ENCODE measurements around the gene CAMKMT.

The CAMKMT gene

DNA sequence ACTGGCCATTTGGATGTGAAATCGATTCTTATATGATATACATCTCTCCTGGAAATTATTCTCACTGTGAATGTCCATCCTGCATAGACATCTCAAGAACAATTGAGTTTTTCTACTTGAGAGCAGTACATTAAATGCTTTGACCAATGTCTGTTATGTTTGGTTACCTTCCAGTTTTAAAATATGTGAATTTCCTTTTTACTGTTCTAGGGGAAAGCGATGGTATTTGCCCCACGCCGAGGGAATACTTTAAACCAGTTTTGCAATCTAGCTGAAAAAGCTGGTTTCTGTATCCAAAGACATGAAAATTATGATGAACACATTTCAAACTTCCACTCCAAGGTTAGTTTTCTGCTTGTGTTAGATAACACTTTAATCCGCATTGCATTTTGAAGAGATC, 404.5 kb downstream of the CAMKMT start:
- in situ Hi-C loops (cut with MboI; ENCODE audit: low sequenced_read_pairs) = no loop called here

DNA sequence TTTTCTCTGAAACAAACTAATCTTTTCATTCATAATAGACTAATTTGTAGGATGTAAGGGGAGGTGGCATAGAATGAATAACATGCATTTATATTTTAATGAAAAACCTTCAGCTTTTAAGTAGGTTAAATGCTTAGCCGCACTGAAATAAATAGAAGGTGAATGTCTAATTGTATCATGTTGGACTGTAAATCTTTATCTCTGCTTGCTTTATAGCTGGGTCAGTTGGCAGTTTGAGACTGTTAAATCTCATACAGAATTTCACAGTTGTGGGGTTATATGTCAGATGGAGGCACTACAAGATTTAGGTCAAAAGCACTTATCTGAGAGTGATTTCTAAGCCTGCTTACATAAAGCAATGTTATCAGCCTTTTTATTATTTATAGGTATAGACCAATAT, 405.0 kb downstream of the CAMKMT start:
- in situ Hi-C loops (cut with MboI; ENCODE audit: low sequenced_read_pairs) = no loop called here

DNA sequence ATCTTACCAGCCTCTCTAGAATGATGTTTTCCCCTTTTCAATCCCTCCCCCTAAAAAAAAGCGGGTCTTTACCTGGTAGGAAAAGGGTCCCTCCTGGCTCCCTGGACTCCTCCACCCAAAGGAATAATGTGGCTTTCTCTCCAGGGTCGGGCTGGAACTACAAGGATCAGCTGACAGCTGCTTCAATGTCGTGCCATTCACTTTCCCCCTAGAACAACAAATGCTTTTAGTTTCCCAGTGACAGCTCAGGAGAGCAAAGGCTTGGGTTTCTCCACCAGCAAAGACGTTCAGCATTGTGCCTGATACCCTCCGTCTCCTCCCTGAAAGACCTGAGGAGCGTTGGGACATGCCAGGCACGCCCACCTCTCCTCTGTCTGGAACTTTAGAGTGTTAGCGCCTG, 405.9 kb downstream of the CAMKMT start:
- in situ Hi-C loops (cut with MboI; ENCODE audit: low sequenced_read_pairs) = no loop called here

DNA sequence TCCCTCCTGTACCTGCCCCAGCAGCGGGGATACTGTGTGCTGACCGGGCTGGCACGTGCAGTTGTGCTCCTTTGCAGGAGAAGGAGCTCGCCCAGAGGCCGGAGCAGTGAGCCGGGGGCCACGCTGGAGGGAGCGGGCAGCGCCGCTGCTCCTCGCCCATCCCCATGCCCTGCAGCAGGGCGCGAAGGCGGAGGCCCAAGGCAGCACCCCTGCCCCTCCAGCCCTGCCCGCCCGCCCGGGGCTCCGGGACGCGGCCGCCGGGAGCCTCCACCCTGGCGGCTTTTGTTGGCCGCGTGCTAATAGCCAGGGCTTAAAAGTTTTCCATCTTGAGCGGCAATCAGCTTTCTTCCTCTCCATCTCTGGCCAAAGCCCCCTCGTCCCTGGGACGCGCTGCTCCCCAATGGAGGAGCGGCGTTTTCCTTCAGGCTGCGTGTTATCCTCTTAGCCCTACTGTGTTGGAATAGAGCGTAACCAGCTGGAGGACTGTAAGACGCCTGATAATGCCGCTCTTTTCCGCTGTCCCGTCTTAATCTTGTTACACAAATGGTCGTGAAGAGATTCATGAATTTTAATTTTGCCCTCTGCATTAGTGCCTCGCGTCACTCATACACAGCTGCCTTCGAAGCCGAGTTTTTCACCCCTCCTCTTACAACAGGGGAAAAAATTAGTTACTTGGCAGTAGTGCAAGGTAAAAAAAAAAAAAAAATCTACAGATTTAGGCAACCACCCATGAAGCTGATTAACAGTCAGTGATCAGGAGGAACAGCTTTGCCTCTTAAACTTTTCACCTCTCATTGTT, 406.9 kb downstream of the CAMKMT start:
- in situ Hi-C loops (cut with MboI; ENCODE audit: low sequenced_read_pairs) = no loop called here

DNA sequence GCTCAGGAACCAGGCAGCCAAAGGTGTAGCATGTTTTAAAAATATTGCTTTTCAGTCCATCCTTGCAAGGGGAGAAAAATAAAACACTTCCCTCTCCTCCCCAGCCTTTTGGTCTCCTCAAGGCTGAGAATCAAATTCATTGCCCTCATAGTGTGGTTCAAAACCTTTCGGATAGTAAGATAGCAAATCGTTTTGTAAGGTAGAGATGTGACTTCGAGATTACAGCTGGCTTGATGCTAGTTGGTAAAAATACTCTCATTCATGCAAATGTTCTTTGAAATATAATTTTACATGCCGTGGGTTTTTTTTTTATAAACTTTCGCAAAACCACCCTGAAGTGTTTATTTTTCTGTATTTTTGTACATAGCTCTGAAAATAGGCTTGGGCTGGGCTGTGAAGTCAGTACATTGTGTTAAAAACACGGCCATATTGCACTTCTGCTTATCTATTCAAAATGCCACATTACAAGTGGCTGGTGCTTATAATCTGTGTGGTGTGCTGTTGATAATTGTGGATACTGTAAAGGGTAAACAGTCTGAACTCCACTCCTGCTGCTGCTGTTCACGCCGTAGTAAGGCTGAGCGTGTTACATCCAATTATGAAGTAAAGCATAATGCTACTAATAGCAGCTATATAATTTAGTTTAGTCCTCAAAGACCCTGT, 407.7 kb downstream of the CAMKMT start:
- in situ Hi-C loops (cut with MboI; ENCODE audit: low sequenced_read_pairs) = no loop called here

DNA sequence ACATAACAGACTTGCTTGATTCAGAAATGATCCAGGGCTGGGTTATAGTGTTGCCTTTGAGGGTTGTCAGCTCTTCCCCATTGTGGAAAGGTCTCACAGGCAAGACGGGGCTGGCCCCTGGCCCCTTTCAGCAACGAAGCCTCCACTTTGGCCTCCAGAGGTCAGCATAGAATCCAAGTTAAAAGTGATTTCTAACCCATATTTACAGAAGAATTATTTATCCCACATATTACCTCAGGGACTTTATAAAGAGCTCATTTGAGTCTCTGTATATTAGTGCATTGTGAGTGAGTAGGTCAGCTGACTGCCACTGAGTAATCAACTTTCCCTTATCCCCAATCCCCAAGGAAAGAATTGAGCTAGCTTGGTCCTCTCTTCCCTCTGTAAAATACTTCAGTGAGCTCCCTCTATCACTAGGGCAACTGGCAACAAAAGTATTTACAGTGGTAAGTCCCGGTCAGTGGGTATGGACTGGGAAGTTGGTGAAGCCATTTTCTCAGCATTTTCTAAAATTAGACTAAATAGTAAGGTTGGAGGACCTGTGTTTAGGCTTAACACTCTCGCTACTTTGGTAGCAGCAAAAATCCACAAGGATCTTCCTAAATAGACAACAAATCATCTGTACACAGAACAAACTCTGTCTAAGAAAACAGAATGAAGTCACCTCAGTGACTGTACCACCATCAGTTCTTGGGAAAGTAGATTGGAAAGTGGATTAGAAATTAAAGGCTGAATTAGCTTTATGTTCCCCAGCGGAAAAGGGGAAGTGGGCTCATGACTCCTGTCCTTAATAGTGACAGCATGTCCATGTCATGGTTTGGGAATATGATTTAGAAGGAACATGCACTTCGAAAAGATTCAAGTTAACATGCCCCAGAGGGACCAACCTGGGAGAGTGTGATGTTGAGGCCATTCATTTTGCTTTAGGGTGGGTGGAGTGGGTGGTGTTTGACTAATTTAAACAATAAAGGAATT, 408.8 kb downstream of the CAMKMT start:
- in situ Hi-C loops (cut with MboI; ENCODE audit: low sequenced_read_pairs) = no loop called here

GRCh38 chr2:44771522-44771921, 409.8 kb downstream of the CAMKMT start:
- in situ Hi-C loops (cut with MboI; ENCODE audit: low sequenced_read_pairs) = no loop called here

DNA sequence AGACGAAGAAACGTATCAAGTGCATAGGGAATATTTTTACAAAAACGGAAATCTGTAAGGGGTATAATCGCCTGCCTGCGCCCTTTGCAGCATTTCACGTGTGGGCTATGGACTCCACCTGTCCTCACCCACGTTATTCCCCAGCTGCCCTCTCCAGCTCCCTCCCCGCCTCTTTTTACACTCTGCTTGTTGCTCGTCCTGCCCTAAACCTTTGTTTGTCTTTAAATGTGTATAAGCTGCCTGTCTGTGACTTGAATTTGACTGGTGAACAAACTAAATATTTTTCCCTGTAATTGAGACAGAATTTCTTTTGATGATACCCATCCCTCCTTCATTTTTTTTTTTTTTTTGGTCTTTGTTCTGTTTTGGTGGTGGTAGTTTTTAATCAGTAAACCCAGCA, 410.4 kb downstream of the CAMKMT start:
- in situ Hi-C loops (cut with MboI; ENCODE audit: low sequenced_read_pairs) = no loop called here

DNA sequence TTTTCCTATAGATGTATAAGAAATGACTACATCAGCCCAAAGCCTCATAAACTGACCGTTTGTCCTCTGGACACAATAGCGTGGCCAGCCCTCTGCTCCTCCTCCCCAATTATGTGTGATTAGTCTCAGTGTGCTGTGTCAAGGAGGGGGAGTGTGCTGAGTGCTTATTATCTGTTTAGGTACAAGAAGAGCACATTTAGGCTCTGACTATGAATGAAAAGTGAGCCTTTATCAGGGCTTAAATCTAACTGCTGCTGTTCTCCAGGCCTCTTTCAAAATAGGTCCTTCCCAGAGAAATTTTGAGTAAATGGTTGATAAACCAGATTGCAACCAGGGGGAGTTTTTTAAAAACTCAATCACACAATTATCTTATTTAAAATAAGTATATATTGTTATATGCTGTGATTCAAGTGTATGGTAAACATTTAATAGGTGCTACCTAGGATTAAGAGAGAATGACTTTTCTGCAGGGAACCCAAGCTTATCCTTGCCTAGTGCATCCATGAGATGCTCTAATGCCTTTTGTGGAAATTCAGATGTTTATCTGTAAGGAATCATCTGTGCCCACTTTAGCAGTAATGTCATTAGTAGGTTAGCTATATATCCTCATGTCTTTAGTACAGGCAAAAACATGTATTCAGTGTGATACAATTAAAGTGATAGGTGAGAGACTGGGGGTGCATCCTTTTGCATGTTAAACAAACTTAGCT, 411.1 kb downstream of the CAMKMT start:
- in situ Hi-C loops (cut with MboI; ENCODE audit: low sequenced_read_pairs) = no loop called here

DNA sequence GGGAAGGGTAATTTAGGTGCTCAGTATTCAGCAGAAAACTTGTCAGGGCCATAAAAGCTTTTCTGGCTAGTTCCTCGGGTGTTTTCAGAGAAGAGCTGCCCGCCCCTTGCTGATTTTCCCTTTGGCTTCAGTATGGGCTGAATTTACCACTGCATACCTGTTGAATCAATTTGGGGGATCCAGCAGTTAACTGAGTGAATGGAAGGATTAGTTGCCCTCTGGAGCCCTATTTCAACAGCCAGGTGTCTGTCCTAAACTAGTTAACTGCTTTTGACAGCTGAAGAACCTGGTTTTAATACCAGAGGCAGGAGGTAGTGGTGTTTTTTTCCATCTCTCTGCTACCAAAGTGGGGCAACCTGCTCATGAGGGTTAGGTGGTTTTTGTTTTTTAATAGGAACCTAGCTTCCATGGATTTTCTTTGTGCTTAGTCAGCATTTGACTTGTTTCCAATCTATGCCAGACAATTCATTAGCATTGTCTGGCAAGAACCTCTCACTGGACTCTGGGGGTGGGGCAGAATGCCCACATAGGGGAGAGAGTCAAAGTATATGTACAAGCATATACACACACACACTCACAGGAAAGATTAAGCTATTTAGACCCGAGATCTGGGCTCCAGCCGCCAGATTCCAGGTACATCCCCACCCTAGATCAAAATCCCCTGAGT, 413.2 kb downstream of the CAMKMT start:
- in situ Hi-C loops (cut with MboI; ENCODE audit: low sequenced_read_pairs) = no loop called here

- in situ Hi-C loops (cut with MboI; ENCODE audit: low sequenced_read_pairs) = no loop called here
Observed at GRCh38 chr2:44777036-44777435, 415.3 kb downstream of the CAMKMT start.

GRCh38 chr2:44777537-44777936, 415.8 kb downstream of the CAMKMT start:
- in situ Hi-C loops (cut with MboI; ENCODE audit: low sequenced_read_pairs) = no loop called here

DNA sequence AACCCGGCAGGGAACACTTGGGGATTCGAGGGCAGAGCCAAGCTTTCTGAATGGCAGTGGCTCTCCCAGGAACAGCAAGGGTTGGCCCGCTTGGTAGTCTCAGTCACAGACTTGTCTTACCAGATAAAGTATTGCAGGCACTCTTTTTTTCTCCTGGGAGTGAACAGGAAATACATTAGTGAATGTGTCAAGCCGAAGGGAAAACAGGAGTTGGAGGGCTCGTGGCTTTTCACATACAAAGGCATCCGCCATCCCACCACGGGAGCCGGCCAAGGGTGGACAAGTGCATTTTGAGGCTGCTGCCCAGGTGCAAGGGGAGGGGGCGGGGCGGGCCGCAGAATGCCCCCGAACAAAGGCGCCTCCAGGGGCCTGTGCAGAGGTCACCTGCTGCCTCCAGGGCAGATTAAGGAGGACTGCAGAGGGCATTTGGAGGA, 416.5 kb downstream of the CAMKMT start:
- in situ Hi-C loops (cut with MboI; ENCODE audit: low sequenced_read_pairs) = no loop called here

GRCh38 chr2:44778671-44779476, 417.1 kb downstream of the CAMKMT start:
- in situ Hi-C loops (cut with MboI; ENCODE audit: low sequenced_read_pairs) = no loop called here

- in situ Hi-C loops (cut with MboI; ENCODE audit: low sequenced_read_pairs) = no loop called here
Observed at GRCh38 chr2:44779793-44780192, 418.0 kb downstream of the CAMKMT start.

GRCh38 chr2:44780406-44780805, 418.7 kb downstream of the CAMKMT start:
- in situ Hi-C loops (cut with MboI; ENCODE audit: low sequenced_read_pairs) = no loop called here

DNA sequence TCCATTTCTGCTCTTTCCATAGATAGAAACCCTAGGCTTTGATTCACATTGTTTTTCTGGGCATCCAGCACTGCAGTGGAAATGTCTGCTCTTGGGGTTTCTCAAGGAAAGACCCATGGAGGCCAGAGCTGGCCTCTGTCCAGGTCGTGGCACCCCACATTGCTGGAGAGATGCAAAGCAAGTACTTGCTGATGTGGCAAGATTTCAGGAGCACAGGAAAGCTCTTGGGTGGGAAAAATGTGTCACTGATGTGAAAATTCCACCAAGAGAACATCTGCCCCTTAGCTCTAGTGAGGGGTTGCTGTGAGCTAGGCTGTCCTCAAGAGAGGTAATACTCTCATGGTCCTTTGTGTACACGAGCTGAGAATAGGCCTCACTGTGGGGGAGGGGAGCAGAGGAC, 423.7 kb downstream of the CAMKMT start:
- in situ Hi-C loops (cut with MboI; ENCODE audit: low sequenced_read_pairs) = no loop called here

DNA sequence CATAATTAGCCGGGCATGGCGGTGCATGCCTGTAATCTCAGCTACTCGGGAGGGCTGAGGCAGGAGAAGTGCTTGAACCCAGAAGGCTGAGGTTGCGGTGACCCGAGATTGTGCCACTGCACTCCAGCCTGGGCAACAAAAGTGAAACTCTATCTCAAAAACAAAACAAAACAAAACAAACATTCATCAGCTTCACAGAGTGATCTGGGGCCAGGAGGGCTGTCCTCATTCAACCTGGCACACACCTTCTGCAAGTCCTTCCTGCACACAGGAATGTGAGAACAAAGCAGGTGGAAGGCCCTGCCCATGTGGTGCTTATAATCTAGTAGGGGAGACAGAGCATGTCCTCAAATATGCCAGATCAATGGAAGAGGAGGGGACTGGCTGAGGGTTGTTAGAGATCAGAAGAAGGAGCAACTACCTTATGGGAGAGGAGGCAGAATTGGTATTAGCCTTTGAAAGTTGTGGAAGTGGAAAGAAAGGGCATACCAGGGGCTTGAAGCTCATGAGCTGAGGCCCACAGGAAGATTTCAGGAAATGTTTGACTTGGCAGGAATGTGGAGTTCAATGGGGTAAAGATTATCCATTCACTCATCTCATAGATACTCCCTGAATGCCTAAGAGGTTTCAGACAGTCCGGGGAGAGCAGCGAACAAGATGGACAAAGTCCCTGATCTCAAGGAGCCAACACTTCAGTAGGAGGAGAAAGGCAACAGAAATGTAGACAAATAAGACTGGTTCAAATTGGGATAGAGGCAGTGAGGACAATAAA, 424.5 kb downstream of the CAMKMT start:
- in situ Hi-C loops (cut with MboI; ENCODE audit: low sequenced_read_pairs) = no loop called here

- in situ Hi-C loops (cut with MboI; ENCODE audit: low sequenced_read_pairs) = no loop called here
Observed at GRCh38 chr2:44786817-44787214, 425.1 kb downstream of the CAMKMT start.

Measured in hTERT RPE-1 (cell line).